Activated naive CD8-positive, alpha-beta T cell treated with anti-CD3 and anti-CD28 coated beads for 36 hours (primary cell): Measurements from ENCODE around the gene ATXN10. TPM values are rescaled to one million over a fixed set of nuclear protein-coding genes. Genes with fewer than 3 reads are reported as not detected.
"Not testable (repeated sequence)": the region's sequence is repeated elsewhere in the genome, so short reads cannot be mapped to it uniquely, and the experiment has no call there.

Experiments
- DNase-seq: peaks from one replicate; pipeline ENCODE4 v3.0.0; 2021
- H3K27ac Mint-ChIP-seq: one replicate; pipeline ENCODE4 v1.8.0; 2022; ENCODE audit warnings: mild to moderate bottlenecking, moderate library complexity, mixed read lengths
- H3K27me3 Mint-ChIP-seq: one replicate; pipeline ENCODE4 v1.8.0; 2022; ENCODE audit warnings: mild to moderate bottlenecking, mixed read lengths
- H3K36me3 Mint-ChIP-seq: one replicate; pipeline ENCODE4 v1.8.0; 2021; ENCODE audit warnings: mild to moderate bottlenecking, mixed read lengths
- H3K4me1 Mint-ChIP-seq: one replicate; pipeline ENCODE4 v1.8.0; 2021; ENCODE audit warnings: mixed read lengths
- H3K4me3 Mint-ChIP-seq: one replicate; pipeline ENCODE4 v1.8.0; 2022; ENCODE audit warnings: mild to moderate bottlenecking, moderate library complexity, mixed read lengths
- H3K9me3 Mint-ChIP-seq: one replicate; pipeline ENCODE4 v1.8.0; 2022; ENCODE audit warnings: mixed read lengths
- total RNA-seq, 2 experiments: library from RNA; stranded (reverse); gene quantifications; one replicate each; pipeline ENCODE4 v1.2.3, GENCODE V29; 2021

The ATXN10 gene
- total RNA-seq, 2 experiments from 2014 or later: 124 to 130 TPM

DNA sequence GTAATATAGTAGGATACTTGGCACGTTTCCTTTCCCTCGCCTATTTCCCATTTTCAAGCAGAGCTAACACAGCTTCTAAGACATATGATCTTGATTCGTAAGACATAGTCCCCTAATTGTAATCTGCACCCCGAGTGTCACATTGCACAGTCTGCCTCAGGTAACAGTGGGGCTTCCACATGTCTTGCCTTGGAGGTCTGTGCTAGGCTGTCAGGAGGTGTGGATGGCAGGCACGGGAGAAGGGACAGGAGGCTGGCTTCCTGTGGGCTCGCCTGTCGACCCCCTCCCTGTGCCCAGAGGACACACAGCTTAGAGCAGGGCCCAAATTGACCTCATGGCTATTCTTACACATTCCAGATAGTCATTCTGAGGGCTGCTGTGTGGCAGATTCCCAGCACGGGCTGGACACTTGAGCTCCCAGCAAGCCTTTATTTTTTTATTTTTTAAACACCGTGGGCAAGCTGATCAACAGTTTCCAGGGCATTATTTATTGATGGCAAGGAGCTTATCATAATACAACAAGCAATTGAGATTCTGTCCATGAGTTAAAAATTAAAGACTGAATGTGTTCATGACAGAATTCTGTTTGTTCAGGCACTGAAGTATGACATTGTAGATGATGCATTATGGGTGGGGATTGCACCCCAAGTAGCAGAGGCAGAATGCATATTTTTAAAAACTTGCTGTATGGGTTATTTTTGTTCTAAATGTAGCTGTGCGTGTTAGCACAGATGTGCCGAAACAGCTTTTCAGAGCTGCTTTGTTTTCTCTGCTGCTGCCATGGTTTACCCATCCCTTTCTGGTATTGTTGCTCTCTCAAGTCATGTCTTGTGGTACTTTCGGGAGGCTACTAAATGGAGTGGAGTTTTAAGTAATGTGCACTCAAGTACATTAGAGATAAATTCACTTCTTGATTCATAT, 113.0 kb downstream of the ATXN10 start:
- H3K9me3 Mint-ChIP-seq: no peaks in the 10 kb centered on the region
- peaks cover 7% of the 10 kb centered on the region for H3K4me1 Mint-ChIP-seq
- no peak for DNase-seq
- no peak overlapping the region for H3K27ac Mint-ChIP-seq
- H3K27me3 Mint-ChIP-seq: no peaks in the 10 kb centered on the region
- peaks cover 13% of the 10 kb centered on the region for H3K36me3 Mint-ChIP-seq
- no peak overlapping the region for H3K4me3 Mint-ChIP-seq

DNA sequence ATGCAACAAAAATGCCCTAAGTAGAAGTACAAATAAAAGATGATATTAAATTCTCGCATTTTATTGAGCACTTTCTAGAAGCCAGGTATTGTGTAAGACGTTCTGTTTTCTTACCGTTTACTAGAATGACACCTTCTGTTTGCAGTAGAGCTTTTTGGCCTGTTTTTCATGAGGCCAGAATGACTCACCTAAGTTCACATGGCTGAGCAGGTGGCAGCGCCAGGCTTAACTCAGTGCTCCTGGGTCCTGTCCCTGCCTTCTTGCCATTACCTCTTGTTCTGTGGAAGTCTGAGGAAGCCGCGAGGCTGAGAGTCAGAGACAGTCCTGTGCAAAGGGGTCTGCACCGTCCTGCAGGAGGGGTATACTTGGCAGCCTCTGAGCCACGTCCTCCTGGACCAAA, 113.8 kb downstream of the ATXN10 start:
- no peak overlapping the region for H3K4me3 Mint-ChIP-seq
- peaks cover 13% of the 10 kb centered on the region for H3K36me3 Mint-ChIP-seq
- H3K4me1 Mint-ChIP-seq: peaks cover 7% of the 10 kb centered on the region
- DNase-seq: no peak
- no peak overlapping the region for H3K27ac Mint-ChIP-seq
- H3K9me3 Mint-ChIP-seq: no peaks in the 10 kb centered on the region
- H3K27me3 Mint-ChIP-seq: no peaks in the 10 kb centered on the region

DNA sequence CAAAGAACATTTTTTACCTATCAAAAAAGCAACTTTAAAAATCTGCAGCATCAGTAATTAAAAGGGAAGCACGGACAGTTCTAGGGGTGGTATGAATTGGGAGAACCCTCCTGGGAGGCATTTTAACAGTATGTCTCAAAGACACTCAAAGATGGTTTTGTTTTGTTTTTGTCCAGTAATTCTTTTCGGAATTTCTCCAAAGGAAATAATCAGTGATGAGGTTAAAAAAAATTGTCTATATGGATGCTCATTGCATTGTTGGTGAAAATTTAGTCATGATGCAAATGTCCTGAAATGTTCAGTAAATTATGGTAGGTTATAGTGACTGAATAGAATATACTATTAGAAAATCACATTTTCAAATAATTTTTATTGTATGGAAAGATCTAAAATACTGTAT, 115.1 kb downstream of the ATXN10 start:
- no peak for DNase-seq
- peaks cover 23% of the 10 kb centered on the region for H3K36me3 Mint-ChIP-seq
- H3K4me1 Mint-ChIP-seq: peaks cover 7% of the 10 kb centered on the region
- H3K9me3 Mint-ChIP-seq: peaks cover 2% of the 10 kb centered on the region
- H3K27ac Mint-ChIP-seq: no peak overlapping the region
- no peak overlapping the region for H3K4me3 Mint-ChIP-seq
- no peaks in the 10 kb centered on the region for H3K27me3 Mint-ChIP-seq

DNA sequence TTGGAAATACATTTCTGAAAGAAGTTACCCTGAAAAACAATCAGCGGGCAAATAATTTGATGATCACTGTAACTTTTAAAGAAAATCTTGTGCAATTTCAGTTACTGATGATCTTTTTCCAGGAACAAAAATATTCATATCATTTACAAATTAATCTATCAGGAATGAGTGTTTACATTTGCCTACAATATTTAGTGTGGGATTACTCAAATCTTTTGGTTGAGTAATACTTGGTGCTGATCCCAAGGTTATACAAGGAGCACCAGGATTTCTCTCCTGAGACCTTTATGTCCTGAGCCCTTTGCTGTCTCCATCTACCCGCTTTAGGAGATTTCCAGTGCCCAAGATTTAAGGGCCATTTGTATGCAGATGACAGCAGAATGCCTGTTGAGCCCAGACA, 116.1 kb downstream of the ATXN10 start:
- Mint-ChIP-seq H3K36me3 (peaks cover 30% of the 10 kb centered on the region), H3K9me3 (peaks cover 5% of the 10 kb centered on the region), H3K27me3 (no peaks in the 10 kb centered on the region), H3K27ac (no peak overlapping the region), H3K4me3 (no peak overlapping the region), H3K4me1 (peaks cover 6% of the 10 kb centered on the region)
- no peak for DNase-seq

DNA sequence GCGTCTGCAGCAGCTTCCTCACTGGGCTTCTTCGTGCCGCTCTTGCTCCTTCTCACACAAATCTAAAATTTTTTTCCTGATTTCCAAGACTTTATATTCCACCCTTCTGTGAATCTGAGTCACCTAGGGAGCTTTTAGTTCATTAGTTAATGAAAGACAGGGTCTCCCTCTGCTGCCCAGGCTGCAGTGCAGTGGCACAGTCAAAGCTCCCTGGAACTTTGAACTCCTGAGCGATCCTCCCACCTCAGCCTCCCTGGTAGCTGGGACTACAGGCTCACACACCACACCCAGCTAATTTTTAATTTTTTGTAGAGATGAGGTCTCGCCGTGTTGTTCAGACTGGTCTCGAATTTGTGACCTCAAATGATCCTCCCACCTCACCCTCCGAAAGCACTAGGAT, 116.9 kb downstream of the ATXN10 start:
- Mint-ChIP-seq H3K27ac (no peak overlapping the region), H3K27me3 (no peaks in the 10 kb centered on the region), H3K4me3 (no peak overlapping the region), H3K9me3 (peaks cover 6% of the 10 kb centered on the region), H3K36me3 (peaks cover 37% of the 10 kb centered on the region), H3K4me1 (peaks cover 2% of the 10 kb centered on the region)
- no peak for DNase-seq

DNA sequence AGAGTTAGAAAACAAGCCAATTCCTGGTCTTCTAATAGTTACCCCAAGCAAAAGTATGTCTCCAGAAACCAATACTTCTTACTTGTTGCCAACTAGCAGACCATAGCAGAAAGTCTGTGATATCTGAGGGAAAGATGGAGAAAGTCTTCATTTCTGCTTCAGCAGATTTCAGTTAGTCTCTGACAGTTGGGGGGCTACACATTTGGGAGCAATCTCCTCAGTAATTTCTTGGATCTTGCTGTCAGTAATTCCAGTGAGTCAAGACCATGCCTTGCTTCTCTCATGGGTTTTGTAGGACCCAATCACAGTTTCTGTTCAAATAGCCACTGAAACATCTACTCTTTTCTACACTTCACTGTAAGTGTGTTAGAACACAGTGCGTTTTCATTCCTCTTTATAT, 118.8 kb downstream of the ATXN10 start:
- Mint-ChIP-seq H3K27me3 (no peaks in the 10 kb centered on the region), H3K27ac (no peak overlapping the region), H3K4me3 (no peak overlapping the region), H3K36me3 (peaks cover 53% of the 10 kb centered on the region), H3K4me1 (no peaks in the 10 kb centered on the region), H3K9me3 (peaks cover 17% of the 10 kb centered on the region)
- no peak for DNase-seq

DNA sequence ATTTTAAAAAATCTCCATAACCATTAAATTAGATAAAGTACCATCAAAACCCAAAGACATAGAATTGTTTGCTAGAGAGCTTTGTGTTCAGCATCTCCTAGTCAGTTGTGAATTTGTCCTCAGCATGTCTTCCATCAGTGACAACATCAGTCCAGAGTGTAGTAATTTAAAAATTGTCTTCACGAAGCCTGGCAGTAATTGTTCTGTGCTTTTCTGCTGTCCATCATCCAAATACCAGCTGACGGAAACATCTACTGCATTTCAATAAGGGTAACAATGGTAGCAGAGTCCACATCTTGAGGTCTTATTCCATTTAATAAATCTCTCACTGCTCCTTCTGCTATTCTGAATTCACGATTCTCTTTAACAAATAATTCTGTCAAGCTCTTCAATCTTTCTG, 121.5 kb downstream of the ATXN10 start:
- Mint-ChIP-seq H3K36me3 (peaks cover 76% of the 10 kb centered on the region), H3K4me1 (no peaks in the 10 kb centered on the region), H3K4me3 (no peak overlapping the region), H3K27me3 (no peaks in the 10 kb centered on the region), H3K27ac (no peak overlapping the region), H3K9me3 (peaks cover 30% of the 10 kb centered on the region)
- DNase-seq: no peak

DNA sequence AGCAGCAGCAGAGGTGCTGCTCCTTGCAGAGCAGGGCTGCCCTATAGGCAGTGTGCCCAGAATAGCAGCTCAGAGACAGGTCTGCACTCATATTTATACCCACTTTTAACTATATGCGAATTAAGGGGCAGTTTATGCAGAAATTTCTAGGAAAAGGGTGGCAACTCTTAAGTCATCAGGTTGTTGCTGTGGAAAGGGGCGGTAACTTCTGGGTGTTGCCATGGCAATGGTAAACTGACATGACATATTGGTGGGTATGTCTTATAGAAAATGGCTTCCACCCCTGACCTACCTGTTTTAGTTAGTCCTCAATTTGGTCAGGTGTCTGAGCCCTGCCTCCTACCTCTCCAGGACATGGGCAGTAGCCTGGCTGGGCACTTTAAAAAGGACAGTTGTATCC, 122.3 kb downstream of the ATXN10 start:
- no peak for DNase-seq
- Mint-ChIP-seq H3K4me3 (no peak overlapping the region), H3K4me1 (no peaks in the 10 kb centered on the region), H3K27me3 (no peaks in the 10 kb centered on the region), H3K36me3 (peaks cover 77% of the 10 kb centered on the region), H3K27ac (no peak overlapping the region), H3K9me3 (peaks cover 30% of the 10 kb centered on the region)

DNA sequence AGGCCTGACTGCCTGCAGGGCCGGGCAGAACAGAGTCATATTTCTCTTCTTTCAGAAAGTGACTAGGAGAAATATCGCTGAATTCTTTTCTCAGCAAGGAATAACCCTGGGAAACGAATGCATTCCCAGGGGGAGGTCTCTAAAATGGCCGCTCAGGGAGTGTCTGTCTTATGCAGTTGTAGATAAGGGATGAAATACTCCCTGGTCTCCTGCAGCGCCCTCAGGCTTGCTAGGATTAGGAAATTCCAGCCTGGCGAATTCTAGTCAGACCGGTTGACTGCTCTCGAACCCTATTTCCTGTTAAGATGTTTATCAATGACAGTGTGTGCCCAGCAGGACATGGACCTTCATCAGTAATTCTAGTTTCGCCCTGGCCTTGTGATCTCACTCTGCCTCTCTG, 124.4 kb downstream of the ATXN10 start:
- not testable (repeated sequence) for H3K4me3 Mint-ChIP-seq, DNase-seq, H3K27ac Mint-ChIP-seq, H3K4me1 Mint-ChIP-seq, H3K27me3 Mint-ChIP-seq
- Mint-ChIP-seq H3K9me3 (peaks cover 30% of the 10 kb centered on the region), H3K36me3 (peaks cover 67% of the 10 kb centered on the region)

DNA sequence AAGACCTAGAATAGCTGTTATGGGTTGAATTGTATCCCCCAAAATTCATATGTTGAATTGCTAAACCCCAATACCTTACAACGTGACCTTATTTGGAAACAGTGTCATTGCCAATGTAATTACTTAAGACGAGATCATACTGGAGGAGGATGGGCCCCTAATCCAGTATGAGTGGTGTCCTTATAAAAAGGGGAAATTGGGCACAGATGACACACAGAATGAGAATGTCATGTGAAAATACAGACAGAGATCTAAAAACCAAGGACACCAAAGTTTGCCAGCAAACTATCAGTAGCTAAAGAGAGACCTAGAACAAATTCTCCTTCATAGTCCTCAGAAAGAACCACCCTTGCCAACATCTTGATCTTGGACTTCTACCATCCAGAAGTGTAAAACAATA, 127.7 kb downstream of the ATXN10 start:
- no peak for DNase-seq
- no peaks in the 10 kb centered on the region for H3K27me3 Mint-ChIP-seq
- peaks cover 21% of the 10 kb centered on the region for H3K9me3 Mint-ChIP-seq
- H3K27ac Mint-ChIP-seq: no peak overlapping the region
- H3K4me3 Mint-ChIP-seq: no peak overlapping the region
- no peaks in the 10 kb centered on the region for H3K4me1 Mint-ChIP-seq
- H3K36me3 Mint-ChIP-seq: peaks cover 50% of the 10 kb centered on the region

DNA sequence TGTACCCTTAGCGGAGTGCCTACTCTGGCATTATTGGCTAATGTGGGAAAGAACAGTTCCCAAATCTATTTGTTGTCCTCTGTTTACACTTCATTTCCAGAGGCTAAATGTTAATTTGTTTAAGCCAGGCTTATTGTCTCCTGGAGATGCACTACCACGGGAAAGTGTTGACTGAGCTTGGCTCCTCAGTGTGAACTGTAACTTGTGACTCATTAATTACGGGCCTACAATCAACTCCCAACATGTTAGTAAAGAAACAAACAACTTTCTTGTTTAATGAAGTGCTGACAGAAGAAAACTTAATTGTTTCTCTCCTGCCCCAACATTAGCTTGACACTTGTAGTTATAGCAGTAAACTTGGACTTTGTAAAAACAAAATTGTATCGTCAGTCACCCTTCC, 130.4 kb downstream of the ATXN10 start:
- H3K4me3 Mint-ChIP-seq: no peak overlapping the region
- H3K9me3 Mint-ChIP-seq: peaks cover under 1% of the 10 kb centered on the region
- H3K36me3 Mint-ChIP-seq: peaks cover 35% of the 10 kb centered on the region
- H3K27me3 Mint-ChIP-seq: no peaks in the 10 kb centered on the region
- H3K4me1 Mint-ChIP-seq: no peaks in the 10 kb centered on the region
- no peak for DNase-seq
- H3K27ac Mint-ChIP-seq: no peak overlapping the region

DNA sequence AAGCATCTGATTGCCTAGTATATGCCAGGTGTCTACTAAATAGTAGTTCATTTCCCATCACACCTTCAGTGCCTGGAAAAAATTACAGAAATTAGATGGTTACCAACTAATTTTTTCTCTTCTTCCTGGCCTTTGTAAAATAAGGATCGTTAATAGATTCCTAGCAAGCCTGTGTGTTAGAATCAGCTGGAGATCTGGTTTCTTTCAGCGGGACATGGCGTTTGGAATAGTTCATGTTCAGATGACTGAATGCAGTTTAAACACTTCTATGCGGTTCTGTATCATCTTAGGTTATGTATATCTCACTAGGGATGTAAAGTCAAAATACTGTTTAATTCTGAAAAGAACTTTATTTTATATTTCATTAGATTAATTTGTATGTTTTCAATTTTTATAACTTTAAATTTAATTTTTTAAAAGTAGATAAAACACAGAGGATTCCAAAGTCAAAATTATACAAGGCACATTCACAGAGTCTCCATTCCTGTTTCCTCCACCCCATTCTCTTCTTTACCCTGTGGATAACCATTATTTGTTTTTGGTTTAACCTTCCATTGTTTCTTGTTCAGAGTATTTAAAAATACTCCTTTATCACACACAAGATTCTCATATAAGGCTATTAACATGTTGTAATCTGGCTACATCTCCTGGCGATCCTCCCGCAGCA, 132.8 kb downstream of the ATXN10 start:
- H3K36me3 Mint-ChIP-seq: peaks cover 27% of the 10 kb centered on the region
- no peak for DNase-seq
- no peaks in the 10 kb centered on the region for H3K9me3 Mint-ChIP-seq
- H3K4me3 Mint-ChIP-seq: no peak overlapping the region
- H3K27ac Mint-ChIP-seq: no peak overlapping the region
- no peaks in the 10 kb centered on the region for H3K4me1 Mint-ChIP-seq
- H3K27me3 Mint-ChIP-seq: no peaks in the 10 kb centered on the region

DNA sequence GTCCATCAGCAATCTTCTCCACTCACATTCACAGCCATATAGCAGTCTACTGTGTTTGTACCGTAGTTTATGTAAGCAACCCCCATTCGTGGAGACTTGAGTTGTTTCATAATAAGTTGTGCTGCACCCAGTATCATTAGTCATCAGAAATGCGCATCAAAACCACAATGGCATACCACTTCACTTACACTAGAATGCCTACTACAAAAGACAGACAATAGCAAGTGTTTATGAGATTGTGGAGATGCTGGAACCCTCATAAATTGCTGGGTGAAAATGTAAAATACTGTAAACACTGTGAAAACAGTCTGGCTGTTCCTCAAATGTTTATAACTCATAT, 133.3 kb downstream of the ATXN10 start:
- Mint-ChIP-seq H3K4me1 (no peaks in the 10 kb centered on the region), H3K9me3 (no peaks in the 10 kb centered on the region), H3K36me3 (peaks cover 27% of the 10 kb centered on the region), H3K27me3 (no peaks in the 10 kb centered on the region), H3K27ac (no peak overlapping the region), H3K4me3 (no peak overlapping the region)
- DNase-seq: no peak

DNA sequence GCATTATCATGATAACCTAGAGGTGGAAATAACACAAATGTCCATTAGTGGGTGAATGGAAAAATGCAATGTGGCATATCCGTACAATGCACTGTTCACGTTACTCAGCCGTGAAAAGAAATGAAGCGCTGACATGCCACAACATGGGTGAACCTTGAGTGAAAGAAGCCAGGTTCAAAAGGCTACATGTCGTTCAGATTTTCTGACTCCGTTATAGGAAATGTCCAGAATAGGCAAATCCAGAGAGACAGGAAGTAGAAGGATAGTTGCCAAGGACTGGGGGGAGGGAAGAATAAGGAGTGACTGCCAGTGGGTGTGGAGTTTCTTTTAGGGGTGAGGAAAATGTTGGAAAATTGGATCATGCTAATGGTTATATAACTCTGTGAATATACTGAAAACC, 133.8 kb downstream of the ATXN10 start:
- H3K27me3 Mint-ChIP-seq: no peaks in the 10 kb centered on the region
- no peak for DNase-seq
- H3K4me3 Mint-ChIP-seq: no peak overlapping the region
- H3K36me3 Mint-ChIP-seq: peaks cover 27% of the 10 kb centered on the region
- H3K9me3 Mint-ChIP-seq: no peaks in the 10 kb centered on the region
- no peaks in the 10 kb centered on the region for H3K4me1 Mint-ChIP-seq
- H3K27ac Mint-ChIP-seq: no peak overlapping the region

DNA sequence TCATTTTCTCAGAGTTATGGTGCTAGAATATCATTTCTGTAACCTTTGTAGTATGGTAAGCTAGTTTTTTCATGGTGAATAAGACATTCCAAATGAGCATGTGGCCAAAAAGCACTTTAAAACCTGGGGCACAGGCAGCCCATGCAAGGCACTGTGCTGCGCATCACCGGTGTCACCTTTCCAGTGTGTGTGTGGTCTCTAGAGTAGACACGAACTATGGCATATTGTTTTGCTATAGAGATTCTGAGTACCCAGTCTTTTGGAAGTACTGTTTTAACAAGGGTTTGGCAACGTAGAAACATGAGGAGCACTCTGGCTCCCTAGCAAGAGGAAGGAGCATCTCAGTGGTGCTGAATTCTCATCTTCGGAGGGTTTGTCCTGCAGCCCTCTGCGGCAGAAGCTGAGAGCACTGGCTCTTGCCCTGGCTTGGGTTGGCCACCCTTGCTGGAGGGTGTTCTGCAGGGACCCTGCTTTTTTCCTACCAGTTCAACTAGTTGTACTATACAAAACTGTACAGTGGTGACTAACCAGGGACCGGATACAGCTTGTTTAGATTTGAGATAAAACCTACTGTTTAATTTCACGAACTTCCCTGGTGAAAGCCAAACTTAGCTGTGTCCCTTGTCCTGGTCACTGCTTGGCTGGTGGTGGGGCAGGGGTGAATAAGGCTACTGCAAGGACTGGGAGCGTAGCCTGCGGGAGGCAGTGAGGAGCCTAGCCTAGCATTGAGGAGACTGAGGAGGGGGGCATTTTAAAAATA, 135.7 kb downstream of the ATXN10 start:
- H3K27ac Mint-ChIP-seq: no peak overlapping the region
- H3K4me3 Mint-ChIP-seq: no peak overlapping the region
- peaks cover 33% of the 10 kb centered on the region for H3K36me3 Mint-ChIP-seq

More for the DNA sequence above, 135.7 kb downstream of the ATXN10 start:
- Mint-ChIP-seq H3K9me3 (no peaks in the 10 kb centered on the region), H3K4me1 (no peaks in the 10 kb centered on the region), H3K27me3 (no peaks in the 10 kb centered on the region)
- DNase-seq: no peak
